Suppressor macrophage (primary cell): ENCODE data around the gene RELA.
A peak's percentile ranks its signal among the peaks of the same experiment; 100 is the strongest.
"Not testable (repeated sequence)": the region's sequence is repeated elsewhere in the genome, so short reads cannot be mapped to it uniquely, and the experiment has no call there.

Source experiments
- DNase-seq, 4 experiments: peaks; one replicate each; pipeline ENCODE4 v3.0.0-alpha.2; 2020 to 2022

RELA gene

GRCh38 chr11:65646958-65647701, 15.6 kb downstream of the RELA start:
- DNase-seq: no peak

- no peak for DNase-seq
Observed at GRCh38 chr11:65646288-65646957, 16.3 kb downstream of the RELA start.

GRCh38 chr11:65645710-65646109, 17.0 kb downstream of the RELA start:
- no peak for DNase-seq

- DNase-seq: no peak
Observed at GRCh38 chr11:65644837-65645236, 17.9 kb downstream of the RELA start.

- no peak for DNase-seq
Observed at GRCh38 chr11:65643971-65644370, 18.7 kb downstream of the RELA start.

- peak in 2 of 4 experiments; percentile 25 to 38 for DNase-seq
Observed at GRCh38 chr11:65642014-65642671, 20.6 kb downstream of the RELA start.

GRCh38 chr11:65641297-65642013, 21.3 kb downstream of the RELA start:
- no peak for DNase-seq

GRCh38 chr11:65640483-65641296, 22.0 kb downstream of the RELA start:
- DNase-seq: peak; percentile 81 to 88 (median 86)

GRCh38 chr11:65639623-65640482, 22.9 kb downstream of the RELA start:
- peak; percentile 36 to 64 (median 56) for DNase-seq

GRCh38 chr11:65639228-65639597, 23.5 kb downstream of the RELA start:
- DNase-seq: not testable (repeated sequence)

- peak; percentile 86 to 94 (median 90) for DNase-seq
Observed at GRCh38 chr11:65637794-65638419, 24.8 kb downstream of the RELA start, which contains the start of gene SIPA1. TSS of gene SIPA1 (plus strand) at chr11:65638101. CDS start at chr11:65640922, 2,821 bp downstream.

- no peak for DNase-seq
Observed at GRCh38 chr11:65637032-65637557, 25.6 kb downstream of the RELA start.

- no peak for DNase-seq
Observed at GRCh38 chr11:65636108-65637031, 26.3 kb downstream of the RELA start.

GRCh38 chr11:65634905-65635731, 27.6 kb downstream of the RELA start:
- no peak for DNase-seq

GRCh38 chr11:65634440-65634839, 28.3 kb downstream of the RELA start:
- DNase-seq: no peak

GRCh38 chr11:65634109-65634436, 28.6 kb downstream of the RELA start:
- DNase-seq: no peak

- DNase-seq: peak in 1 of 4 experiments; percentile 21
Observed at GRCh38 chr11:65633390-65634108, 29.2 kb downstream of the RELA start.

- DNase-seq: no peak
Observed at GRCh38 chr11:65630215-65630614, 32.5 kb downstream of the RELA start.
